ENCODE measurements around the gene SLC9C1.
A peak's percentile ranks its signal among the peaks of the same experiment; 100 is the strongest.

The SLC9C1 gene

GRCh38 chr3:112321867-112322652 lies 28.0 kb upstream of the SLC9C1 start:
- DNase-seq (ENCODE audit: low read depth), result no peak
- TF ChIP-seq CTCF (IDR thresholded peaks at IDR 0.05; ENCODE audit: insufficient read depth, low read depth, low read length, missing control alignments), result no peak
- H3K4me3 ChIP-seq (ENCODE audit: low read length), result no peak overlapping the region

GRCh38 chr3:112320691-112321090 lies 26.7 kb upstream of the SLC9C1 start:
- DNase-seq (ENCODE audit: low read depth), result no peak
- H3K4me3 ChIP-seq (ENCODE audit: low read length), result no peak overlapping the region
- no peak for TF ChIP-seq CTCF (IDR thresholded peaks at IDR 0.05; ENCODE audit: insufficient read depth, low read depth, low read length, missing control alignments)

- H3K4me3 ChIP-seq (ENCODE audit: low read length), result no peak overlapping the region
- peak; percentile 53 for DNase-seq (ENCODE audit: low read depth)
- no peak for TF ChIP-seq CTCF (IDR thresholded peaks at IDR 0.05; ENCODE audit: insufficient read depth, low read depth, low read length, missing control alignments)
Measured at GRCh38 chr3:112319516-112320276, 25.7 kb upstream of the SLC9C1 start.

DNA sequence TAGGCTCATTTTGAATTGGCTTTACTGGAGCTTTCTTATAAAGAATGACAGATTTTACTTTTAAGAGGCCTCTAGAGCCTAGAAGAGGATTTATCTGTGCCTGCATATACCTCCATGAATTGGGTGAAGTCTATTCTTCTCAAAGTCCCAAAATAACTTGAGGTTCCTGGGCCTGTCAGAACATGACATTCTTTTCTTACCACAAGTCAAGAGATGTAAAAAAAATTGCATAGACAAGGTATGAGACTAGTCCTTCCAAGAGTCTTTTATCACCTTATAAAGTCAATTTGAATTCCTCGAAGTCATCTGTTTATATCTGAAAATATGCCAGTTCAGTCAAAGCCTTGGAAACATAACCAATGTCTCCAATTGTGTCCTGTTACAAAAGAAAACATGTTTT lies 21.8 kb upstream of the SLC9C1 start:
- no peak overlapping the region for H3K4me3 ChIP-seq (ENCODE audit: low read length)
- peak; percentile 29 for DNase-seq (ENCODE audit: low read depth)
- TF ChIP-seq CTCF (IDR thresholded peaks at IDR 0.05; ENCODE audit: insufficient read depth, low read depth, low read length, missing control alignments), result no peak

GRCh38 chr3:112314649-112315048 lies 20.6 kb upstream of the SLC9C1 start:
- no peak for TF ChIP-seq CTCF (IDR thresholded peaks at IDR 0.05; ENCODE audit: insufficient read depth, low read depth, low read length, missing control alignments)
- H3K4me3 ChIP-seq (ENCODE audit: low read length), result no peak overlapping the region
- no peak for DNase-seq (ENCODE audit: low read depth)

DNA sequence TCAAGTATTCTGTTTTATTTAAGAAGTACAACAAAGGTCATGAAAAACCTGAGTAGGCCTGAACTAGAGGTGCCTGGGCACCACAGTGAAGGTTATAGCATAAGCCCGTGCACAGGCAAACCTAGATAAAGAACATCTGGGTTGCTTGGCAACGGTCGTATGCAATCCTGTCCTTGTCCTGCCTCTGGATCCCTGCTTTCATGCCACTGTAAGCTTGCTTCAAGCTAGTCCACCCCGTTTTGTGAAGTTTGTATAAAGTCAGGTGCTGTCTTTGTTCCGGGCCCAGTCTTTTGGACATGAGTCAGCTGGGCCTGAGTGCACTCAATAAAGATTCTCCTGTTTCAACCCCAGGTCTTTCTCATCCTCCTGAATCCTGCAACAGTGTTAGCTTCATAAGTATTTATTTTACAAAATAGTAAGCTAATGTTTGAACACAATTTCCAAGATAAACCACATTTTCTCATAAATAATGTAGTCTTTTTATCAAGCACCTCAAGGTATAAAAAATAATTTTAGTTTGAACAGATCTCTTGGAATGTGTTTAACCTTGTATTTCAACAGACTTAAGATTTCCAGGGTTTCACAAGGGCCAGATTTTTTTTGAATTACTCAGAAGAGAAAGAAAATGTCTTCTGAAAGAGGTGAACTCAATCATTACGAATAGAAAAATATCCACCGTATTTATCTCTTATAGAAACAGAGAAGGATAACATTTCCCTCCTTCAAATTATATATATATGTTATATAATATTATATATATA lies 14.3 kb upstream of the SLC9C1 start:
- peak; percentile 83 for DNase-seq (ENCODE audit: low read depth)
- no peak for TF ChIP-seq CTCF (IDR thresholded peaks at IDR 0.05; ENCODE audit: insufficient read depth, low read depth, low read length, missing control alignments)
- H3K4me3 ChIP-seq (ENCODE audit: low read length), result no peak overlapping the region
